HG03139 (cell line): ENCODE data around the gene COL4A6.
A peak's percentile ranks its signal among the peaks of the same experiment; 100 is the strongest.

Source experiments
- ATAC-seq: cut with Tn5 transposase; IDR thresholded peaks from one replicate; pipeline ENCODE4 v1.9.1; 2021; ENCODE audit not compliant: unreplicated experiment

Gene COL4A6

DNA sequence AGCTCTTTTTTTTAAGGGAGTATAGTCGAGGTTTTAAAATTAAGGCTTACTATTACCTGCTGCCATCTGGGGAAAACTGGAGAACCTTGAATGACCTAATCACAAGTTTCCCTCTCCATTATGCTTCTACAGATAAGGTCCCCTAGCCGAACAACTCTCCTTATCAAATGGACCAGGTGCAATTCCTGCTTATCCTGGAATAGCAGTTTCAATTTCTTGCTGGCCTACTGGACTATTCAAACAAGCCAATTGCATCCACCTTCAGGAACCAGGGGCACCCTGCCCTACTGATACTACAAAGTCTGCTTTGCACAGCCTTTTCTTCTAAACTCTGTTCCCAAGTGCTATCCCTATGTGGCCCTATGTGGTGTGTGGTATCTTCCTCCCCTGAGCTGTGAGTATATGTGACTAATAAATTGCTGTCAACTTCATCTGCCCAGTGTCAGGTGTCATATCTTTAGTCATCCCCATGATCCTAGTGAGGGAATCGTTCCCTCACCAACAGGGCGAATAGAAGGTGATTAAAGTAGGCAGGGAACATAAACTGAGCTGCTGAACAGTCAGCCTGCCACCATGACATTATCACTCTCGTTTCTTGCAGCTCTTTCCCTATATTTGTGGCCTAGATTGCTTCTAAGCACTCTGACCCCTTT is 218.1 kb downstream of the COL4A6 start:
- ATAC-seq = no peak

- no peak for ATAC-seq
These were observed 220.3 kb downstream of the COL4A6 start for GRCh38 chrX:108217876-108218275.

DNA sequence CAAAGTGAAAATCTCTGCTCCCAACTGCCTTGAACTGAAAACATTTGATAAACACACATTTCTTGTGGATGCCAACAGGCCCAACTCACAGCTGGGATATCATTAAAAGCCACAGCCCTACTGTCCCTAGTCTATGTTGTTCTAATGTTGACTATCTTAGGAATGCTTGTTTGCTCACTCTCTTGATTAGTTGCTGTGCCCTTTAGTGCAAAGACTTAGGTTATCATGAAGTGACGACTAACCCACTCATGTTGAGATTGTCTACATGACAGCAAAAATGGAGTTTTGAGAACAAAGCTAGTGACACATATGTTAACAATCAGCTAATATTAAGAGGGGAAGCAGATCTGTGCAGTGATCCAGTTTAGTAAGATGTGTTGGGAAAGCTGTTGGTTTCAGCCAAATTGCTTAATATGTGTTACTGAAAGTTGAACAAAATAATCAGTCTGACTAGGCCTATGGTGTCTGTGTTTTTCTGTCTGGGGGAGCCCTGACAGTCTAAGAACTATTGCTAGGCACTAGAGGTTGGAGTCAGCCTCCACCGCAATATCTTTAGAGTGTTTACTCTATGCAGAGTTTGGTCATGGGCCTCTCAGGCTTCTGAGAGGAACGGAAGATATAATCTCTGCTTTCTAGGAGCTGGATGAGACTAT is 221.2 kb downstream of the COL4A6 start:
- no peak for ATAC-seq

GRCh38 chrX:108216405-108216804 is 221.8 kb downstream of the COL4A6 start:
- ATAC-seq = no peak

- ATAC-seq = no peak
These were observed 226.9 kb downstream of the COL4A6 start for GRCh38 chrX:108211301-108211700.

DNA sequence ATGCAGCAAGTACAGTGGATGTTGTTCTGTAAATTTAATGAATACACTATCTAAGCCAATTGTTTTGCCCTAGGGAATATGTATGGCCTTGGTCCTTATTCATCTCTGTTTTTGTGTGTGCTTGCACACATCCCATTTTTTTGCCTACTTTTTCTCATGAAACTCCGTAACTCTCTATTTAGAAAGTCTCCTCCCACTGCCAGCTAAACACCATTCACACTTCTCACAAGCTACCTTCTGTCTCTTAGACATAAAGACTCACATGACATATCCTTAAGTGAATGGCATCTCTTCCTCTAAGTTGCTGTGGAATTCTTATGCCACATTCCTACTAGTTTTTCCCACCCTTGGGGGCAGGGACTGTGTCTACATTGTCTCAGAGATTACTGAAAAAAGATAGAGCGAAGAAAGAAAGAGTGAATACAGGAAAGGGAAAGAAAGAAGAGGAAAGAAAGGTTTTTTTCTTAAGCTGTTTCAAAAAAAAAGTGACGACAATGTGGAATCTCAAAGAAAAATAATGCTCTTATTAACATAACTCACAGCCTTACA is 229.1 kb downstream of the COL4A6 start:
- ATAC-seq = no peak

DNA sequence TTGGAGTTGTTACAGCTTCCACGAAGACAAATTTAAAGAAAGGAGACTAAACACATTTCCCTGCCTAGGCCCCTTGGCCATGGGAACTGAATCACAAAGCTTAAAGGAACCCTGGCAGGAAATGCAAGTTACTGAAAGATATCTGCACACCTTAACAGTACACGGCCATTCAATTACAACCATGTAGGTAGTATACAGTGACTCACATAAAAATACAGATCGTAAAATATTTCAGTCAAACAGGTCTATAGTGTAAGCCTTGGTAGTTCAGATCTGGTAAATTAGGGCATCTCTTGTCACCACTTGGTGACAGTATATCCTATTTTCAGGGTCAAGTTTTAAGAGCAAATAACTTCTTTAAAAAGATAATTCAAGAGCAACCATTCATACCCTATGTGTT is 234.7 kb downstream of the COL4A6 start:
- no peak for ATAC-seq

GRCh38 chrX:108199691-108200090 is 238.5 kb downstream of the COL4A6 start:
- ATAC-seq = peak; percentile 63

DNA sequence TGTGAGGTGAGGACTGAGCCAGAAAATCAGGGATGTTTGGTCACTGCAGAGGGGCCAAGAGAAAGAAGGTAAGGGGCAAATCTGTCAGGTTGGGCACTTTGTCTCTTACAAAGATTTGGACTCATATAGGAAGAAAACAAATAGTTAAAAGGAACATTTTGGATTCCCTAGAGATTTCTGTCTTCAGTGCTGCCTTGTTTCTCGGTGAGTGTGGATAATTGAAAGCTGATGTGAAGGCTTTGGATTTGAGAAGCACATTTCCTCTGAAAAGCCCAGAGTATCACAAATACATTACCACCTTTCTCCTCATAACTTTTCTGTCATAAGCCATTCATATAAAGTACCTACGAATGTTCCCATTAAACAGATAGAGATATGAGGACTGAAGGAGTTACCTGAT is 239.2 kb downstream of the COL4A6 start:
- ATAC-seq = no peak

- ATAC-seq = no peak
These were observed 239.8 kb downstream of the COL4A6 start for GRCh38 chrX:108198420-108198819.

DNA sequence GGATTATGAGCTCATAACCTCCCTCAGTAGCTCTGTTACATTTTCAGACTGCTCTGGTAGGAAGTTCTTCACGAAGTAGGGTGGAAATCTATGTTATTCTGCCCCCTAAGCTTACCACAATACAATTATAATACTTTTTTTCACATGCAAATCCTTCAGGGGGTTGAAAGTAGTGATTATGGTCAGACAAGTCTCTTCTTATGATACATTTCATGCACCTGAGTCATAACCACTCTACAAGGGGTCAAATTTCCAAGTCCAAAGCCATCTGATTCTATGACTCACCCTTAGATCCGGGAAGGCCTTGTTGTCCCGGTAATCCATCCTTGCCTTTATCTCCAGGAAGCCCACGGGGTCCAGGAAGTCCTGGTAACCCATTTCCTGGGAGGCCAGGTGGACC is 251.4 kb downstream of the COL4A6 start:
- ATAC-seq = no peak

DNA sequence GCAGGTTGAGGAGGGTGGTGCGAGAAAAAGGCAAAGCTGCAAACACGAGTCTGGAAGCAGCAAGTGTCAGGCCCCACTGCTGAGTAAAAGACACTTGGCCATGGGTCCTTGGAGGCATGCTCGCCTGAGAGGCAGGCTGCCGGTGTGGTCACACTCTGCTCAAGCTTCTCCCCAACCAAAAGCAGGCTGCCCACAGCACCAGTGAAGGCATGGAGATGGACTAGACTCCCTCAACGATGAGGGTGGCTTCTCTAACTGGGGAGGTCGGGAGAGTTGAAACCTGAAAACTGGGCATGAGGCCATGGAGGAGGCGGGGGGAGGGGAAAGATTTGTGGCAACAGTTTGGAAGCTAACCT is 260.1 kb downstream of the COL4A6 start:
- no peak for ATAC-seq

GRCh38 chrX:108177351-108178142 is 260.7 kb downstream of the COL4A6 start:
- ATAC-seq = no peak

DNA sequence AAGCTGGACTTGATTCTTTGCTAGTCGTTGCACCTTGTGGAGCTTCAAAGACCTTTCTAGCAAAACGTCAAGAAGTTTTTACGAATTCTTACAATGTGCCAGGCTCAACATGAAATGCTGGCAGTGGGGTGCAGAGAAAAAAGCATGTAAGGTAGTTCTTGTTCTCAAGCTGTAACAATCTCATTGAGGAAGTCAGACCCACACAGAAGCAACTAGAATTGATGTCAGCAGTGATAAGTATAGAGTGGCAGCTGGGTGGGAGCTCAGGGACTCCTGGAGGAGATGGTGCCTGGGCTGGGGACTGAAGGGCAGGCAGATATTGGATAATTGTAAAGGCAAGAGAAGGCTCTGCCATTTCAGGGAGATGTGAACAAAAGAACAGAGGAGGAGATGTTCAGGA is 264.3 kb downstream of the COL4A6 start:
- ATAC-seq = no peak

GRCh38 chrX:108171671-108172070 is 266.6 kb downstream of the COL4A6 start:
- no peak for ATAC-seq

- no peak for ATAC-seq
These were observed 268.5 kb downstream of the COL4A6 start for GRCh38 chrX:108169768-108170167.

DNA sequence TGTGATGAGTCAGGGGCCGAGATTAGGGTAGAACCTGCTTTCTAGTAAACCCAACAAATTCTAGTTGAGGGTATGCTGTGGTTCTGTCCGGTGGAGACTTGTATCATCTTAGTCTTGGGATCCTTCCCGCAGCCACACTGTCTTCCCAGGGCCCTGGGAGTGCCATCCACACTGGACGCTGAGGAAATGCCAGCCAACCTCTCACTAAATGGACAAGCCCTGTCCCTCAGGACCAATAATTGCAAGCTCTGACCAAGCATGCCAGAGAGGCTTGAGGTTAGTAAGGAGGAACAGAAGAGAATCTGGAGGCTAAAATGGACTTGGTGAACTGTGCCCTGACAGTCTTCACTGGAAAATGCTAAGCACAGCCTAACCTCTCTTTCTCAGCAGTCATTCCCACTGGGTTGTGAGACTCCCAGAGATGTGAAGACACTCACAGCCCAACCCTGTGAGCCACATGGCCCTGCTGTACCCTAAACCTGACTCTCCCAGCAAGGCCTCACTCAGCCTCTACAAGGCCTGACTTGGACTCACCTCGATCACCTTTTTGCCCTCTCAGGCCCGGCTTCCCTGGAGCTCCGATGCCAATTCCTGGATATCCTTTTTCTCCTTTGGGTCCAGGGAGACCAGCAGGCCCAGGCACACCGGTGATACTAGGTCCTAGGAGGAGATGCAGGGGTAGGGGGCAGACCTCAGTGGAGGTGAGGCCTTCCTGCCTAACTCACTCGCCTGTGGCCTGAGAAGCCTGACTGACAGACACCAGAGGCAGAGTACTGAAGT is 269.1 kb downstream of the COL4A6 start:
- no peak for ATAC-seq

DNA sequence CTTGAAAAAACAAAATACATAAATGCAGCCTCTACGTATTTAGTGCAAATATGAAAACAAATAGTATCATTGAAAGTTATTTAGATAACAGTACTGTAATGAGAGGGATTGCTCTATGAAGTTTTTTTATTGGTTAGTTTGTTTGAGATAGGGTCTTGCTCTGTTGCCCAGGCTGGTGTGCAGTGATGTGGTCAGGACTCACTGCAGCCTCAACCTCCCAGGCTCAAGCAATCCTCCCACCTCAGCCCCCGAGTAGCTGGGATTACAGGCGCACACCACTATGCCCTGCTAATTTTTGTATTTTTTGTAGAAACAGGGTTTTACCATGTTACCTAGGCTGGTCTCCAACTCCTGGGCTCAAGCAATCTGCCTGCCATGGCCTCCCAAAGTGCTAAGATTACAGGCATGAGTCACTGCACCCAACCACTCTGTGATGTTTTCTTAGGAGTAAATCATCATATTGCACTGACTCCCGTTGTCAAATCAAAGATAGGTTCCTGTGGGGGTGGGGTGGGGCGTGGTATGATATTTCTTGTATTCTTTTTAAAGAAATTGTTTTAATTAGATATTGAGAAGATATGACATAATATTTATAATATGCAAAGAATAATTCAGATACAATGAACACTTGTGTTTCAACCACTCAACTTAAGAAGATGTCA is 270.9 kb downstream of the COL4A6 start:
- no peak for ATAC-seq

DNA sequence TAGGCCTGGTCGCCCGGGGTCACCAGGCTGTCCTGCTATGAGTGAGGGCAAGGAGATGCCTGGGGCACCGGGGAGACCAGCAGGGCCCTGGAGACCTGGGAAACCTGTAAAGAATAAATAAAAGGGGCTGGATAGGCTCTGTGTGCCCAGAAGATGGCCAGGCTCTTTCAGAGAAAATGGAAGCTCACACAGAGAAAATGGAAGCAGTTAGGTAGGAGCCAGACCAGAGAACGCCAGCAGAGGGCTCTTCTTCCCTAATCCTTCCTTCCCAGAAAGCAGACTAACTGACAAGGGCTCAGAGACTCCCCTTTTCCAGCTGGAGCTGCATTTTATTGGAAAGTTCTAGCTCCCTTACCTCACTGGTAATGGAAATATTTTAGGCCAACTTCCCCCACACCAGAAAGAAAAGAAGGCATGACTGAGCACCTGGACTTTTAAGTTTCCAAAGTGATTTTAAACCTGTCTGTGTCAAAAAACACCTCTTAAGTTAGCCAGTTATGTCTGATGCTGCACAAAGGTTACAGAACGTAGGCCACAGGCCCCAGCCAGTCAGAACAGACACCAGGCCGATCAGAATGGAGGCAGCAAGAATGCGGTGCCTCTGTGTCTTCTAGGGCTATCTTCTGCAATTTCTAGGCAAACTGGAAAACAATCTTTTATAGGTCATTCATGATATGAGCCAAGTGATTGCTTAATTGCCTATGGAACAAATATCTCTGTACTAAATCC is 272.7 kb downstream of the COL4A6 start:
- ATAC-seq = no peak
